Measurements from ENCODE around the gene ZNF76. TPM values are rescaled to one million over a fixed set of nuclear protein-coding genes. Genes with fewer than 3 reads are reported as not detected.

Gene ZNF76
- total and polyA plus RNA-seq, 2 of the 8 experiments (the other 6 are each of a cell fraction or from before 2014, with no cell fraction given): 17.9 to 23.9 TPM

GRCh38 chr6:35228481-35228880 lies 31.1 kb upstream of the ZNF76 start (continued):
- TF ChIP-seq, protein P1, sequence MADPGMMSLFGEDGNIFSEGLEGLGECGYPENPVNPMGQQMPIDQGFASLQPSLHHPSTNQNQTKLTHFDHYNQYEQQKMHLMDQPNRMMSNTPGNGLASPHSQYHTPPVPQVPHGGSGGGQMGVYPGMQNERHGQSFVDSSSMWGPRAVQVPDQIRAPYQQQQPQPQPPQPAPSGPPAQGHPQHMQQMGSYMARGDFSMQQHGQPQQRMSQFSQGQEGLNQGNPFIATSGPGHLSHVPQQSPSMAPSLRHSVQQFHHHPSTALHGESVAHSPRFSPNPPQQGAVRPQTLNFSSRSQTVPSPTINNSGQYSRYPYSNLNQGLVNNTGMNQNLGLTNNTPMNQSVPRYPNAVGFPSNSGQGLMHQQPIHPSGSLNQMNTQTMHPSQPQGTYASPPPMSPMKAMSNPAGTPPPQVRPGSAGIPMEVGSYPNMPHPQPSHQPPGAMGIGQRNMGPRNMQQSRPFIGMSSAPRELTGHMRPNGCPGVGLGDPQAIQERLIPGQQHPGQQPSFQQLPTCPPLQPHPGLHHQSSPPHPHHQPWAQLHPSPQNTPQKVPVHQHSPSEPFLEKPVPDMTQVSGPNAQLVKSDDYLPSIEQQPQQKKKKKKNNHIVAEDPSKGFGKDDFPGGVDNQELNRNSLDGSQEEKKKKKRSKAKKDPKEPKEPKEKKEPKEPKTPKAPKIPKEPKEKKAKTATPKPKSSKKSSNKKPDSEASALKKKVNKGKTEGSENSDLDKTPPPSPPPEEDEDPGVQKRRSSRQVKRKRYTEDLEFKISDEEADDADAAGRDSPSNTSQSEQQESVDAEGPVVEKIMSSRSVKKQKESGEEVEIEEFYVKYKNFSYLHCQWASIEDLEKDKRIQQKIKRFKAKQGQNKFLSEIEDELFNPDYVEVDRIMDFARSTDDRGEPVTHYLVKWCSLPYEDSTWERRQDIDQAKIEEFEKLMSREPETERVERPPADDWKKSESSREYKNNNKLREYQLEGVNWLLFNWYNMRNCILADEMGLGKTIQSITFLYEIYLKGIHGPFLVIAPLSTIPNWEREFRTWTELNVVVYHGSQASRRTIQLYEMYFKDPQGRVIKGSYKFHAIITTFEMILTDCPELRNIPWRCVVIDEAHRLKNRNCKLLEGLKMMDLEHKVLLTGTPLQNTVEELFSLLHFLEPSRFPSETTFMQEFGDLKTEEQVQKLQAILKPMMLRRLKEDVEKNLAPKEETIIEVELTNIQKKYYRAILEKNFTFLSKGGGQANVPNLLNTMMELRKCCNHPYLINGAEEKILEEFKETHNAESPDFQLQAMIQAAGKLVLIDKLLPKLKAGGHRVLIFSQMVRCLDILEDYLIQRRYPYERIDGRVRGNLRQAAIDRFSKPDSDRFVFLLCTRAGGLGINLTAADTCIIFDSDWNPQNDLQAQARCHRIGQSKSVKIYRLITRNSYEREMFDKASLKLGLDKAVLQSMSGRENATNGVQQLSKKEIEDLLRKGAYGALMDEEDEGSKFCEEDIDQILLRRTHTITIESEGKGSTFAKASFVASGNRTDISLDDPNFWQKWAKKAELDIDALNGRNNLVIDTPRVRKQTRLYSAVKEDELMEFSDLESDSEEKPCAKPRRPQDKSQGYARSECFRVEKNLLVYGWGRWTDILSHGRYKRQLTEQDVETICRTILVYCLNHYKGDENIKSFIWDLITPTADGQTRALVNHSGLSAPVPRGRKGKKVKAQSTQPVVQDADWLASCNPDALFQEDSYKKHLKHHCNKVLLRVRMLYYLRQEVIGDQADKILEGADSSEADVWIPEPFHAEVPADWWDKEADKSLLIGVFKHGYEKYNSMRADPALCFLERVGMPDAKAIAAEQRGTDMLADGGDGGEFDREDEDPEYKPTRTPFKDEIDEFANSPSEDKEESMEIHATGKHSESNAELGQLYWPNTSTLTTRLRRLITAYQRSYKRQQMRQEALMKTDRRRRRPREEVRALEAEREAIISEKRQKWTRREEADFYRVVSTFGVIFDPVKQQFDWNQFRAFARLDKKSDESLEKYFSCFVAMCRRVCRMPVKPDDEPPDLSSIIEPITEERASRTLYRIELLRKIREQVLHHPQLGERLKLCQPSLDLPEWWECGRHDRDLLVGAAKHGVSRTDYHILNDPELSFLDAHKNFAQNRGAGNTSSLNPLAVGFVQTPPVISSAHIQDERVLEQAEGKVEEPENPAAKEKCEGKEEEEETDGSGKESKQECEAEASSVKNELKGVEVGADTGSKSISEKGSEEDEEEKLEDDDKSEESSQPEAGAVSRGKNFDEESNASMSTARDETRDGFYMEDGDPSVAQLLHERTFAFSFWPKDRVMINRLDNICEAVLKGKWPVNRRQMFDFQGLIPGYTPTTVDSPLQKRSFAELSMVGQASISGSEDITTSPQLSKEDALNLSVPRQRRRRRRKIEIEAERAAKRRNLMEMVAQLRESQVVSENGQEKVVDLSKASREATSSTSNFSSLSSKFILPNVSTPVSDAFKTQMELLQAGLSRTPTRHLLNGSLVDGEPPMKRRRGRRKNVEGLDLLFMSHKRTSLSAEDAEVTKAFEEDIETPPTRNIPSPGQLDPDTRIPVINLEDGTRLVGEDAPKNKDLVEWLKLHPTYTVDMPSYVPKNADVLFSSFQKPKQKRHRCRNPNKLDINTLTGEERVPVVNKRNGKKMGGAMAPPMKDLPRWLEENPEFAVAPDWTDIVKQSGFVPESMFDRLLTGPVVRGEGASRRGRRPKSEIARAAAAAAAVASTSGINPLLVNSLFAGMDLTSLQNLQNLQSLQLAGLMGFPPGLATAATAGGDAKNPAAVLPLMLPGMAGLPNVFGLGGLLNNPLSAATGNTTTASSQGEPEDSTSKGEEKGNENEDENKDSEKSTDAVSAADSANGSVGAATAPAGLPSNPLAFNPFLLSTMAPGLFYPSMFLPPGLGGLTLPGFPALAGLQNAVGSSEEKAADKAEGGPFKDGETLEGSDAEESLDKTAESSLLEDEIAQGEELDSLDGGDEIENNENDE (IDR thresholded peaks at IDR 0.05; ENCODE audit: insufficient replicate concordance, low read length): no peak
- no peak for TF ChIP-seq JUN (IDR thresholded peaks at IDR 0.05; ENCODE audit: low read depth, low read length)
- no peak for TF ChIP-seq KDM4A (IDR thresholded peaks at IDR 0.05; ENCODE audit: low read depth, low read length, severe bottlenecking)
- no peak for TF ChIP-seq BRCA1 (IDR thresholded peaks at IDR 0.05; ENCODE audit: low read depth, low read length)
- TF ChIP-seq CEBPB (IDR thresholded peaks at IDR 0.05; ENCODE audit: low read depth, low read length): no peak
